Activated B cell treated with CpG ODN at 0.5 μM for 24 hours (primary cell): ENCODE results near the gene TSPAN15. TPM values are rescaled to one million over a fixed set of nuclear protein-coding genes. Genes with fewer than 3 reads are reported as not detected.

Experiments used
- ATAC-seq: fragments of 200-7000 bp; cut with Tn5 transposase; one replicate; pipeline ENCODE4 v1.10.0; 2021; ENCODE audit warnings: low read depth, mild to moderate bottlenecking, moderate library complexity
- CTCF ChIA-PET: fragments of 350-600 bp; sonication (Branson Sonifier 250); formaldehyde crosslinking; loops from one replicate; lab custom pipeline; 2021; ENCODE audit warnings: antibody characterized with exemption; lab: Charles Lee
- POLR2A ChIA-PET: fragments of 350-600 bp; sonication (Branson Sonifier 250); formaldehyde crosslinking; loops from one replicate; lab custom pipeline; 2021; ENCODE audit warnings: antibody characterized with exemption; lab: Charles Lee
- DNase-seq: peaks from one replicate; pipeline ENCODE4 v3.0.0; 2022
- H3K27ac Mint-ChIP-seq: one replicate; pipeline ENCODE4 v1.8.0; 2020; ENCODE audit warnings: mixed read lengths
- H3K27me3 Mint-ChIP-seq: one replicate; pipeline ENCODE4 v1.8.0; 2021; ENCODE audit warnings: mixed read lengths
- H3K36me3 Mint-ChIP-seq: one replicate; pipeline ENCODE4 v1.8.0; 2021; ENCODE audit warnings: low read depth, mixed read lengths
- H3K4me1 Mint-ChIP-seq: one replicate; pipeline ENCODE4 v1.8.0; 2021; ENCODE audit warnings: mixed read lengths
- H3K4me3 Mint-ChIP-seq: one replicate; pipeline ENCODE4 v1.8.0; 2020; ENCODE audit warnings: mild to moderate bottlenecking, mixed read lengths
- H3K9me3 Mint-ChIP-seq: one replicate; pipeline ENCODE4 v1.8.0; 2020; ENCODE audit warnings: mixed read lengths
- CTCF ChIP-seq: fragments of 200-600 bp; IDR thresholded peaks from one replicate; pipeline ENCODE4 v1.8.0; 2022; ENCODE audit warnings: antibody characterized with exemption, mild to moderate bottlenecking
- intact Hi-C: fragments of 100-400 bp; cut with micrococcal nuclease; formaldehyde crosslinking; loops from one replicate; pipeline ENCODE4 v1.15.1; 2024
- total RNA-seq: library from RNA; stranded (reverse); gene quantifications from 2 replicates; pipeline ENCODE4 v1.2.3, GENCODE V29; 2022

Gene TSPAN15
- total RNA-seq, 1 donor from 2014 or later = 0.35 TPM

- Mint-ChIP-seq H3K36me3 (no peaks in the 10 kb centered on the region), H3K4me1 (peaks cover under 1% of the 10 kb centered on the region), H3K9me3 (no peaks in the 10 kb centered on the region), H3K27ac (no peak overlapping the region), H3K27me3 (peaks cover 35% of the 10 kb centered on the region), H3K4me3 (no peak overlapping the region)
- POLR2A ChIA-PET = no interaction called here
- CTCF ChIA-PET = no interaction called here
- ATAC-seq (no peak), DNase-seq (no peak)
- no peak for TF ChIP-seq CTCF
- intact Hi-C loops = loop anchor here (10.0 kb wide), 1 partner anchor 282 kb away; no protein-coding TSS in a partner anchor
Measured at GRCh38 chr10:69512901-69513300, 61.6 kb downstream of the TSPAN15 start.

GRCh38 chr10:69513617-69514016, 62.4 kb downstream of the TSPAN15 start:
- no peak for TF ChIP-seq CTCF
- Mint-ChIP-seq H3K4me3 (no peak overlapping the region), H3K36me3 (no peaks in the 10 kb centered on the region), H3K9me3 (no peaks in the 10 kb centered on the region), H3K27ac (no peak overlapping the region), H3K4me1 (no peaks in the 10 kb centered on the region), H3K27me3 (peaks cover 37% of the 10 kb centered on the region)
- DNase-seq = no peak
- no peak for ATAC-seq
- ChIA-PET POLR2A (no interaction called here), CTCF (interaction anchor here (4.5 kb wide), 1 partner anchor 124 kb away, joined by 67 read pairs; no protein-coding TSS in a partner anchor)
- intact Hi-C loops = loop anchor here (2.0 to 10.0 kb wide), 2 partner anchors 203 to 281 kb away; no protein-coding TSS in a partner anchor

GRCh38 chr10:69515699-69516259, 64.5 kb downstream of the TSPAN15 start:
- intact Hi-C loops = loop anchor here (1.0 to 10.0 kb wide), 4 partner anchors 124 to 442 kb away; no protein-coding TSS in a partner anchor
- TF ChIP-seq CTCF = peak; percentile 80
- peak; percentile 58 for DNase-seq
- Mint-ChIP-seq H3K9me3 (no peaks in the 10 kb centered on the region), H3K36me3 (no peaks in the 10 kb centered on the region), H3K4me3 (no peak overlapping the region), H3K27me3 (peaks cover 42% of the 10 kb centered on the region), H3K4me1 (no peaks in the 10 kb centered on the region), H3K27ac (no peak overlapping the region)
- ATAC-seq = peak; percentile 76
- CTCF ChIA-PET = interaction anchor here (1.0 to 4.5 kb wide), 9 partner anchors 19 to 706 kb away, joined by 3 to 67 read pairs (median 5); no protein-coding TSS in a partner anchor
- POLR2A ChIA-PET = no interaction called here

GRCh38 chr10:69516316-69516715, 65.1 kb downstream of the TSPAN15 start:
- H3K4me3 Mint-ChIP-seq = no peak overlapping the region
- H3K36me3 Mint-ChIP-seq = no peaks in the 10 kb centered on the region
- no peak for TF ChIP-seq CTCF
- POLR2A ChIA-PET = no interaction called here
- CTCF ChIA-PET = interaction anchor here (1.3 to 4.5 kb wide), 5 partner anchors 109 to 129 kb away, joined by 3 to 67 read pairs (median 7); no protein-coding TSS in a partner anchor
- DNase-seq (no peak), ATAC-seq (peak; percentile 52)
- H3K4me1 Mint-ChIP-seq = no peaks in the 10 kb centered on the region
- no peak overlapping the region for H3K27ac Mint-ChIP-seq
- intact Hi-C loops = loop anchor here (5.0 to 10.0 kb wide), 2 partner anchors 278 to 441 kb away; no protein-coding TSS in a partner anchor
- no peaks in the 10 kb centered on the region for H3K9me3 Mint-ChIP-seq
- H3K27me3 Mint-ChIP-seq = peaks cover 41% of the 10 kb centered on the region

- no peak overlapping the region for H3K4me3 Mint-ChIP-seq
- ATAC-seq = no peak
- intact Hi-C loops = loop anchor here (5.0 to 10.0 kb wide), 2 partner anchors 278 to 441 kb away; no protein-coding TSS in a partner anchor
- ChIA-PET POLR2A (no interaction called here), CTCF (interaction anchor here (1.7 to 4.5 kb wide), 3 partner anchors 109 to 120 kb away, joined by 5 to 67 read pairs (median 7); no protein-coding TSS in a partner anchor)
- TF ChIP-seq CTCF = no peak
- DNase-seq = no peak
- H3K9me3 Mint-ChIP-seq = no peaks in the 10 kb centered on the region
- H3K27me3 Mint-ChIP-seq = peaks cover 36% of the 10 kb centered on the region
- no peaks in the 10 kb centered on the region for H3K4me1 Mint-ChIP-seq
- no peak overlapping the region for H3K27ac Mint-ChIP-seq
- H3K36me3 Mint-ChIP-seq = no peaks in the 10 kb centered on the region
Measured at GRCh38 chr10:69516796-69517195, 65.5 kb downstream of the TSPAN15 start.
